ENCODE data around the gene CACNA1B.

CACNA1B gene

DNA sequence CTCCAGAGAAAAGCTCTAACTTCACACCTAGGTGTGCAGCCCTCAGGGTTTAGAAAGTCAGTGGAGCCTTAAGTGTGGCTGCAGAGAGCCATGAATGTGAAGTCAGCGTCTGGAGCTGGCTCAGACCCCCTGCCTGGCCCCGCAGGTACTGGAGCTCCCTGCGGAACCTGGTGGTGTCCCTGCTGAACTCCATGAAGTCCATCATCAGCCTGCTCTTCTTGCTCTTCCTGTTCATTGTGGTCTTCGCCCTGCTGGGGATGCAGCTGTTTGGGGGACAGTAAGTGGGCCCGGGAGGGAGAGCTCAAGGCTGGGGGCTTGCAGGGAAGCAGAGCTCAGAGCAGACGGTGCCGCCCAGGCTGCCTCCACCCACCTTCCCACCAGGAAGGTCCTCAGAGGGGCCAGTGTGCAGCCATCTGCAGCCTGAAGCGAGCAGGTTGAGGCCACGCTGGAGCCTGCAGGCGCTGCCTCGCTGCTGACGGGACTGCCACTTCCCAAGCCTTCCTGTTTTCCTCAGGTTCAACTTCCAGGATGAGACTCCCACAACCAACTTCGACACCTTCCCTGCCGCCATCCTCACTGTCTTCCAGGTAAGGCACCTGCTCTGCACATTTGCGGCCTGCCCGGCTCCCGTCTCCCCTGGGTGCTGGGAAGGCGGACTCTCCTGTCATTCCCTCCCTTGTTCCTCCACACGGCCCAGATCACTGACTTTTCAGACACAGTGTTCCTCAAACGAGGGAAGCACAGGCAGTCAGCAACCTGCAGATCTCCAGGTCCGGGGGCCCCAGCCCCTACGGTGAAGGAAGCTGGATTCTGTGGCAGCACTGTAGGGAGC lies 108.9 kb downstream of the CACNA1B start:
- H3K27me3 ChIP-seq (ENCODE audit: insufficient read depth, low read length, poor library complexity) = no peaks in the 10 kb centered on the region
- H2BK5ac ChIP-seq (ENCODE audit: low read length) = no peak overlapping the region
- no peak overlapping the region for H2BK120ac ChIP-seq (ENCODE audit: low read depth, low read length)
- H3K4me3 ChIP-seq (ENCODE audit: low read length) = no peak overlapping the region
- no peak overlapping the region for H3K27ac ChIP-seq (ENCODE audit: low read depth, low read length)
- H3K4me1 ChIP-seq (ENCODE audit: control insufficient read depth, low read depth, low read length) = no peaks in the 10 kb centered on the region
- no peak overlapping the region for H2BK15ac ChIP-seq (replicated peaks; ENCODE audit: low read depth)
- H3K36me3 ChIP-seq (ENCODE audit: control insufficient read depth, insufficient read depth, low read length) = peaks cover 2% of the 10 kb centered on the region
- no peaks in the 10 kb centered on the region for H3K79me1 ChIP-seq (ENCODE audit: low read length)
- H3K9ac ChIP-seq (ENCODE audit: low read length) = no peak overlapping the region
- H3K4me2 ChIP-seq (ENCODE audit: low read length) = no peak overlapping the region
- H3K23ac ChIP-seq (ENCODE audit: low read length) = no peak overlapping the region
- no peak overlapping the region for H3K18ac ChIP-seq (ENCODE audit: low read length)
- no peak overlapping the region for H4K5ac ChIP-seq (ENCODE audit: low read length)
- no peaks in the 10 kb centered on the region for H3K79me2 ChIP-seq (ENCODE audit: control insufficient read depth, insufficient read depth, low read length)
- DNase-seq = no peak
- H4K8ac ChIP-seq (ENCODE audit: low read depth, low read length) = no peak overlapping the region
- no peak overlapping the region for H3K56ac ChIP-seq (ENCODE audit: low read length)
- H3K4ac ChIP-seq (ENCODE audit: low read depth, low read length) = no peak overlapping the region
- H2AK5ac ChIP-seq (ENCODE audit: low read length) = no peak overlapping the region
- no CpG with 5 or more reads among the region's 22 CpGs for WGBS (ENCODE audit: extremely low coverage, insufficient coverage, low lambda C conversion rate)

DNA sequence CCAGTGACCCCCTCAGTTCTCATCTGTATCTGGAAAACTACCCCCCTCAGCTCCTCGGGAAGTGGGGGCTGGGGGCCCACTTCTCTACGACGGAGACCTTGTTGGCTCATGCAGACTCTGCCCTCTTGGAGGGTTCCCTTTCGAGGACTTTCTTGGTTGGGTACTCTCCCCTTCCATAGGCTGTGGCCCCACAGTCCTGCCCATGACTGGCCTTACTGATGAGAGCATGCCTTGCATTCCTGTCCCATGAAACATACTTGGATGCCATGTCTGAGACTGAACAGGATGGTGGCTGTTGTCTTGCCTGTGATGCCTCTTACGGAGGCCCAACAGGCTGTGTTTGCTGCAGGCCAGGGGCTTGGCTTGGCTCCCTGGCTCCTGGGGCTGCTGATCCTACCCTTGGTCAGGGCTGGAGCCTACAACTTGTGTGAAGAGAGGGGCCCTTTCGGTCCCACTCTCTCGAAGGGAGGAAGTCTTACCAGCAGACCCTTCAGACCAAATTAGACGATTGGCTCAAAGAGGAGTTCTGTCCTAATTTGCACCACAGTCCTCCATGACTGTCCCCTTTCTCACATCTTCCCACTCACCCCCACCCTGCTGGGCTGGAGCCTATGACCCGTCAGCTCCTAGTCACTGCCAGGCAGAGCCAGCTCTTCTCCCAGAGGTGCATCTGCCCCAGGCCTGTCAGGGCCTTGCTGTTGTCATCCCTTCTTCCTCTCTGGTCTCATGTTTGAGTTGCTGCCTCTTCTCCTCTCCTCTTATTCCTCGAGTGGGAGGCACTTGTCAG lies 109.9 kb downstream of the CACNA1B start:
- Histone ChIP-seq H3K23ac (ENCODE audit: low read length) (no peak overlapping the region), H3K4ac (ENCODE audit: low read depth, low read length) (no peak overlapping the region)
- WGBS (ENCODE audit: extremely low coverage, insufficient coverage, low lambda C conversion rate) = no CpG with 5 or more reads among the region's 10 CpGs

GRCh38 chr9:137988051-137988450 lies 110.5 kb downstream of the CACNA1B start:
- H3K27me3 ChIP-seq (ENCODE audit: insufficient read depth, low read length, poor library complexity) = no peaks in the 10 kb centered on the region
- no peak overlapping the region for H3K9ac ChIP-seq (ENCODE audit: low read length)
- no peak overlapping the region for H3K18ac ChIP-seq (ENCODE audit: low read length)
- no peak overlapping the region for H2BK5ac ChIP-seq (ENCODE audit: low read length)
- H3K79me1 ChIP-seq (ENCODE audit: low read length) = no peaks in the 10 kb centered on the region
- H2BK120ac ChIP-seq (ENCODE audit: low read depth, low read length) = no peak overlapping the region
- H2AK5ac ChIP-seq (ENCODE audit: low read length) = no peak overlapping the region
- WGBS (ENCODE audit: extremely low coverage, insufficient coverage, low lambda C conversion rate) = no CpG with 5 or more reads among the region's 8 CpGs
- no peak for DNase-seq
- no peak overlapping the region for H3K4me2 ChIP-seq (ENCODE audit: low read length)
- no peak overlapping the region for H3K4ac ChIP-seq (ENCODE audit: low read depth, low read length)
- no peak overlapping the region for H3K56ac ChIP-seq (ENCODE audit: low read length)
- no peak overlapping the region for H4K5ac ChIP-seq (ENCODE audit: low read length)
- no peak overlapping the region for H3K27ac ChIP-seq (ENCODE audit: low read depth, low read length)
- H3K23ac ChIP-seq (ENCODE audit: low read length) = no peak overlapping the region
- no peak overlapping the region for H3K4me3 ChIP-seq (ENCODE audit: low read length)
- no peaks in the 10 kb centered on the region for H3K79me2 ChIP-seq (ENCODE audit: control insufficient read depth, insufficient read depth, low read length)
- H3K36me3 ChIP-seq (ENCODE audit: control insufficient read depth, insufficient read depth, low read length) = no peaks in the 10 kb centered on the region
- no peak overlapping the region for H4K8ac ChIP-seq (ENCODE audit: low read depth, low read length)
- no peak overlapping the region for H2BK15ac ChIP-seq (replicated peaks; ENCODE audit: low read depth)
- H3K4me1 ChIP-seq (ENCODE audit: control insufficient read depth, low read depth, low read length) = no peaks in the 10 kb centered on the region

More for the DNA sequence above, 109.9 kb downstream of the CACNA1B start:
- no peak overlapping the region for H3K18ac ChIP-seq (ENCODE audit: low read length)
- no peak overlapping the region for H4K8ac ChIP-seq (ENCODE audit: low read depth, low read length)
- no peak overlapping the region for H2AK5ac ChIP-seq (ENCODE audit: low read length)
- no peak overlapping the region for H4K5ac ChIP-seq (ENCODE audit: low read length)
- no peak overlapping the region for H2BK15ac ChIP-seq (replicated peaks; ENCODE audit: low read depth)
- H3K27ac ChIP-seq (ENCODE audit: low read depth, low read length) = no peak overlapping the region
- H3K36me3 ChIP-seq (ENCODE audit: control insufficient read depth, insufficient read depth, low read length) = no peaks in the 10 kb centered on the region
- no peaks in the 10 kb centered on the region for H3K4me1 ChIP-seq (ENCODE audit: control insufficient read depth, low read depth, low read length)
- peak; percentile 16 for DNase-seq
- no peaks in the 10 kb centered on the region for H3K79me2 ChIP-seq (ENCODE audit: control insufficient read depth, insufficient read depth, low read length)
- no peak overlapping the region for H2BK120ac ChIP-seq (ENCODE audit: low read depth, low read length)
- no peak overlapping the region for H2BK5ac ChIP-seq (ENCODE audit: low read length)
- no peaks in the 10 kb centered on the region for H3K79me1 ChIP-seq (ENCODE audit: low read length)
- no peaks in the 10 kb centered on the region for H3K27me3 ChIP-seq (ENCODE audit: insufficient read depth, low read length, poor library complexity)
- no peak overlapping the region for H3K9ac ChIP-seq (ENCODE audit: low read length)
- no peak overlapping the region for H3K56ac ChIP-seq (ENCODE audit: low read length)
- H3K4me2 ChIP-seq (ENCODE audit: low read length) = no peak overlapping the region
- no peak overlapping the region for H3K4me3 ChIP-seq (ENCODE audit: low read length)

GRCh38 chr9:137988701-137989100 lies 111.1 kb downstream of the CACNA1B start:
- Histone ChIP-seq H3K36me3 (ENCODE audit: control insufficient read depth, insufficient read depth, low read length) (no peaks in the 10 kb centered on the region), H3K56ac (ENCODE audit: low read length) (no peak overlapping the region), H3K27ac (ENCODE audit: low read depth, low read length) (no peak overlapping the region), H4K5ac (ENCODE audit: low read length) (no peak overlapping the region), H3K4ac (ENCODE audit: low read depth, low read length) (no peak overlapping the region), H3K27me3 (ENCODE audit: insufficient read depth, low read length, poor library complexity) (no peaks in the 10 kb centered on the region), H2BK120ac (ENCODE audit: low read depth, low read length) (no peak overlapping the region), H3K4me1 (ENCODE audit: control insufficient read depth, low read depth, low read length) (no peaks in the 10 kb centered on the region), H2BK15ac (replicated peaks; ENCODE audit: low read depth) (no peak overlapping the region), H3K79me1 (ENCODE audit: low read length) (no peaks in the 10 kb centered on the region), H2BK5ac (ENCODE audit: low read length) (no peak overlapping the region), H2AK5ac (ENCODE audit: low read length) (no peak overlapping the region), H3K79me2 (ENCODE audit: control insufficient read depth, insufficient read depth, low read length) (no peaks in the 10 kb centered on the region), H3K23ac (ENCODE audit: low read length) (no peak overlapping the region), H4K8ac (ENCODE audit: low read depth, low read length) (no peak overlapping the region), H3K4me2 (ENCODE audit: low read length) (no peak overlapping the region), H3K18ac (ENCODE audit: low read length) (no peak overlapping the region), H3K4me3 (ENCODE audit: low read length) (no peak overlapping the region), H3K9ac (ENCODE audit: low read length) (no peak overlapping the region)
- WGBS (ENCODE audit: extremely low coverage, insufficient coverage, low lambda C conversion rate) = no CpG with 5 or more reads among the region's 1 CpG
- no peak for DNase-seq

GRCh38 chr9:137989156-137989555 lies 111.6 kb downstream of the CACNA1B start:
- Histone ChIP-seq H3K56ac (ENCODE audit: low read length) (no peak overlapping the region), H3K9ac (ENCODE audit: low read length) (no peak overlapping the region), H2BK15ac (replicated peaks; ENCODE audit: low read depth) (no peak overlapping the region), H3K4me3 (ENCODE audit: low read length) (no peak overlapping the region), H3K36me3 (ENCODE audit: control insufficient read depth, insufficient read depth, low read length) (no peaks in the 10 kb centered on the region), H3K4ac (ENCODE audit: low read depth, low read length) (no peak overlapping the region), H3K23ac (ENCODE audit: low read length) (no peak overlapping the region), H2BK120ac (ENCODE audit: low read depth, low read length) (no peak overlapping the region), H2BK5ac (ENCODE audit: low read length) (no peak overlapping the region), H4K8ac (ENCODE audit: low read depth, low read length) (no peak overlapping the region), H4K5ac (ENCODE audit: low read length) (no peak overlapping the region), H3K79me1 (ENCODE audit: low read length) (no peaks in the 10 kb centered on the region), H3K4me2 (ENCODE audit: low read length) (no peak overlapping the region), H3K4me1 (ENCODE audit: control insufficient read depth, low read depth, low read length) (no peaks in the 10 kb centered on the region), H3K18ac (ENCODE audit: low read length) (no peak overlapping the region), H3K79me2 (ENCODE audit: control insufficient read depth, insufficient read depth, low read length) (no peaks in the 10 kb centered on the region), H3K27ac (ENCODE audit: low read depth, low read length) (no peak overlapping the region), H3K27me3 (ENCODE audit: insufficient read depth, low read length, poor library complexity) (no peaks in the 10 kb centered on the region), H2AK5ac (ENCODE audit: low read length) (no peak overlapping the region)
- WGBS (ENCODE audit: extremely low coverage, insufficient coverage, low lambda C conversion rate) = no CpG with 5 or more reads among the region's 7 CpGs
- DNase-seq = no peak
